ENCODE data around the gene GJA5. TPM values are rescaled to one million over a fixed set of nuclear protein-coding genes. Genes with fewer than 3 reads are reported as not detected.

Gene GJA5
- total RNA-seq, 1 experiment from 2014 or later: 0.39 TPM

DNA sequence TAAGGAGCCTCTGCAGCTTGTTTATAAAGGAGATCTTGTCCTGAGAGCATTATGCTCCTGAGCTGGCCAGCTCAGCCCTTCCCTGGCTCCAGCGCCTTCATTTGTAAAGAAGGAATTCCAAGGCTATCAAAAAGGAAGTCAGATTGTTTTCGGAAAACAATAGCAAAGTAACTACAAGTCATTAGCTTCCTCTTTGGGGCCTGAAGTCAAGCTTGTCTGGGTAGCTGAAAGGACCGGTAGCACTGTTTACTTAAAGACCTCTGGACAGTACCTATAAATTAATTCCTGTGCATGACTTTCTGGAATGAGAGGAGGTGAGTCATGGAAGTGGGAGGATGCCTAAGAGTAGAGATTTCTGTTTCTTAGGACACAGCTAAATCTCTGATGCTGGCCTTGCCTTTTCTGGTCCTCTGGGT is 20.7 kb upstream of the GJA5 start:
- peaks cover 12 to 17% of the 10 kb centered on the region in 2 experiments for H3K4me1 Mint-ChIP-seq
- Histone ChIP-seq H4K20me1 (ENCODE audit: control insufficient read depth, insufficient read depth, insufficient read length) (no peaks in the 10 kb centered on the region), H4K8ac (replicated peaks; ENCODE audit: insufficient read length, low read depth, low read length) (no peak overlapping the region), H3K23ac (ENCODE audit: insufficient read length, low read depth, low read length) (no peak overlapping the region), H2AK5ac (ENCODE audit: insufficient read length, low read length) (no peak overlapping the region), H3K9me3 (ENCODE audit: control insufficient read depth, low read depth, low read length) (no peaks in the 10 kb centered on the region), H3K27ac (ENCODE audit: insufficient read length, low read depth, low read length) (no peak overlapping the region), H2BK120ac (ENCODE audit: low read depth, low read length, poor library complexity, severe bottlenecking) (no peak overlapping the region), H3K4me2 (ENCODE audit: insufficient read depth, insufficient read length, low read length) (no peak overlapping the region), H4K5ac (ENCODE audit: insufficient read length, low read depth, low read length) (no peak overlapping the region), H3K79me2 (ENCODE audit: insufficient read depth, low read length) (no peaks in the 10 kb centered on the region), H3K27me3 (ENCODE audit: insufficient read depth, low read length) (no peaks in the 10 kb centered on the region; the same call in 1 of the 2 replicates), H3K14ac (ENCODE audit: insufficient read depth, low read length) (no peak overlapping the region), H3T11ph (ENCODE audit: low read length) (no peak overlapping the region), H3K4me1 (ENCODE audit: insufficient read depth, low read length) (0 out of 2 replicates have a peak, but pooled peaks cover 2% of the 10 kb centered on the region), H3K4ac (ENCODE audit: low read depth, low read length) (no peak overlapping the region), H2BK5ac (ENCODE audit: insufficient read length, low read length) (no peak overlapping the region), H3K18ac (ENCODE audit: insufficient read length, low read depth, low read length) (no peak overlapping the region), H3K9ac (ENCODE audit: extremely low read depth, insufficient read length, low read length) (no peak overlapping the region), H3K56ac (ENCODE audit: insufficient read length, low read depth, low read length) (no peak overlapping the region), H2AFZ (ENCODE audit: low read length) (no peak overlapping the region), H2BK20ac (ENCODE audit: low read depth, low read length, poor library complexity, severe bottlenecking) (no peak overlapping the region), H4K91ac (ENCODE audit: insufficient read length, low read depth, low read length) (no peak overlapping the region), H2BK12ac (ENCODE audit: insufficient read length, low read depth, low read length) (no peak overlapping the region), H2BK15ac (ENCODE audit: low read depth, low read length) (no peak overlapping the region), H3K79me1 (ENCODE audit: insufficient read depth, low read depth, low read length, poor library complexity, severe bottlenecking) (no peaks in the 10 kb centered on the region), H3K23me2 (ENCODE audit: insufficient read length, low read depth, low read length, poor library complexity, severe bottlenecking) (no peaks in the 10 kb centered on the region)
- TF ChIP-seq, protein P1, sequence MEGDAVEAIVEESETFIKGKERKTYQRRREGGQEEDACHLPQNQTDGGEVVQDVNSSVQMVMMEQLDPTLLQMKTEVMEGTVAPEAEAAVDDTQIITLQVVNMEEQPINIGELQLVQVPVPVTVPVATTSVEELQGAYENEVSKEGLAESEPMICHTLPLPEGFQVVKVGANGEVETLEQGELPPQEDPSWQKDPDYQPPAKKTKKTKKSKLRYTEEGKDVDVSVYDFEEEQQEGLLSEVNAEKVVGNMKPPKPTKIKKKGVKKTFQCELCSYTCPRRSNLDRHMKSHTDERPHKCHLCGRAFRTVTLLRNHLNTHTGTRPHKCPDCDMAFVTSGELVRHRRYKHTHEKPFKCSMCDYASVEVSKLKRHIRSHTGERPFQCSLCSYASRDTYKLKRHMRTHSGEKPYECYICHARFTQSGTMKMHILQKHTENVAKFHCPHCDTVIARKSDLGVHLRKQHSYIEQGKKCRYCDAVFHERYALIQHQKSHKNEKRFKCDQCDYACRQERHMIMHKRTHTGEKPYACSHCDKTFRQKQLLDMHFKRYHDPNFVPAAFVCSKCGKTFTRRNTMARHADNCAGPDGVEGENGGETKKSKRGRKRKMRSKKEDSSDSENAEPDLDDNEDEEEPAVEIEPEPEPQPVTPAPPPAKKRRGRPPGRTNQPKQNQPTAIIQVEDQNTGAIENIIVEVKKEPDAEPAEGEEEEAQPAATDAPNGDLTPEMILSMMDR (conservative IDR thresholded peaks at IDR 0.05): no peak
- H3K4me3 Mint-ChIP-seq: no peak overlapping the region
- H3K27ac Mint-ChIP-seq: peak overlapping the region in 1 of 3 experiments; percentile 65; a peak in 2 of 7 replicates
- peaks cover 5% of the 10 kb centered on the region; the same call in 1 of the 2 replicates for H3K27me3 Mint-ChIP-seq (ENCODE audit: low read depth)
- H3K36me3 Mint-ChIP-seq (ENCODE audit: insufficient read depth in 1 of 3, low read depth in 3 of 3): no peaks in the 10 kb centered on the region; a peak in 2 of 7 replicates
- DNase-seq: no peak
- WGBS (ENCODE audit: extremely low coverage, insufficient read length, low lambda C conversion rate): no CpG with 5 or more reads among the region's 3 CpGs
- no peaks in the 10 kb centered on the region for H3K9me3 Mint-ChIP-seq
